DMS 273 (cell line): Measurements from ENCODE around the gene GALNT16.
"Not testable (repeated sequence)": the region's sequence is repeated elsewhere in the genome, so short reads cannot be mapped to it uniquely, and the experiment has no call there.

Experiments
- DNase-seq: peaks from one replicate; lab custom pipeline; 2025; ENCODE audit not compliant: unreplicated experiment; lab: John Stamatoyannopoulos, UW

The GALNT16 gene

DNA sequence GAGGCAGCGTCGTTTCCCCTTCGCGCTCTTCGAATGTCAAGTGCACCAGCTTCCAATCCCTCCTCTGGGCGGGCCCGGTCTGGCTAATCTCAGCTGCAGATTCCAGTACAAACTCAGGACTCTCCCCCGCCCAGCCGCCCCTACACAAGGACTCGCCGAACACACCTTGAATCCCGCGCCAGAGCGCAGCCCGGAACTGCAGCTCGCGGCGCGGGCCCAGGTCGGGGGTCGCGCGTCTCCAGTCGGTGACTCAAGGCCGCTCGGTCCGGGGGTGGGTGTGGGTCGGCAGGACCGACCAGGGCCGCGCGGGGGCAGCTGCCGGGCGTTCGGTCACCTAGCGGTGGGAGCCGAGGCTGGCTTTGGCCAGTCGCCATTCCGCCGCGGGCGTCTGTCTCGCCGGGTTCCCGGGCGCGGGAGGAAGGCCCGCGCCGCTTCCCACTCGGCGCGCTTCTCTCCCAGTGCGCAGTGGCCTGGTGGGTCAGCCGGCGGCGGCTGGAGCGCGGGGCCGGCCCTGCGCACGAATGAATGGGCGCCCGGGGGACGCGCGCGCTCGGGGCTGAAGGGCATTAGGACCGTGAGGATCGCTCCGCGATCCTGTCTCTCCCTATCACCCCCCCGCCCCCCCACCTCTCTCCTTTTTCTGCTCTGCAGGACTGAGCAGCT is at the start of gene GALNT16:
Gene GALNT16, plus strand, starts transcription at position 632 of the 663 bp plus-strand sequence. CDS start 133 bp downstream, outside the sequence.
- DNase-seq: peak; percentile 79

DNA sequence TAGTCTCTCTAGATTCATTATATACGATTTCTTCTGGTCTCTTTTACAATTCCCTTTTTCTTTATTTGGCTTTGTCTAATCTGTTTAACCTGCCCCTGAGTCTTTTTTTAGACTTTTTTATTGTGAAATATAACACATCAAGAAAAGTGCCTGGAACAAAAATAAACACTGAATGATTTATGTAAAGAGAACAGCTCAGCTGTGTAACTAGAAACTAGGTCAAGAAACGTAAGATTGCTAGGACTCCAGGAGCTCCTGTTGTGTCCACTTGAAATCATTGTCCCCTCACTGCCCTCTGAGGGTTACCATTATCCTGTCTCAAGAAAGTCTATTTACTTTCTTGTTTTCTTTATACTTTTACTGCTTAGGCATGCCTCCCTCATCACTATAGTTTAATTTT is 45.6 kb upstream of the GALNT16 start:
- DNase-seq: no peak

DNA sequence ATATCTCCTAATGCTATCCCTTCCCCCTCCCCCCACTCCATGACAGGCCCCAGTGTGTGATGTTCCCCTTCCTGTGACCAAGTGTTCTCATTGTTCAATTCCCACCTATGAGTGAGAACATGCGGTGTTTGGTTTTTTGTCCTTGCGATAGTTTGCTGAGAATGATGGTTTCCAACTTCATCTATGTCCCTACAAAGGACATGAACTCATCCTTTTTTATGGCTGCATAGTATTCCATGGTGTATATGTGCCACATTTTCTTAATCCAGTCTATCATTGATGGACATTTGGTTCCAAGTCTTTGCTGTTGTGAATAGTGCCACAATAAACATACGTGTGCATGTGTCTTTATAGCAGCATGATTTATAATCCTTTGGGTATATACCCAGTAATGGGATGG is 42.3 kb upstream of the GALNT16 start:
- not testable (repeated sequence) for DNase-seq

- DNase-seq: no peak
These were observed 35.0 kb upstream of the GALNT16 start for GRCh38 chr14:69224946-69225345.

- DNase-seq: no peak
These were observed 33.8 kb upstream of the GALNT16 start for GRCh38 chr14:69226178-69226577.

- DNase-seq: no peak
These were observed 33.2 kb upstream of the GALNT16 start for GRCh38 chr14:69226736-69227135.

DNA sequence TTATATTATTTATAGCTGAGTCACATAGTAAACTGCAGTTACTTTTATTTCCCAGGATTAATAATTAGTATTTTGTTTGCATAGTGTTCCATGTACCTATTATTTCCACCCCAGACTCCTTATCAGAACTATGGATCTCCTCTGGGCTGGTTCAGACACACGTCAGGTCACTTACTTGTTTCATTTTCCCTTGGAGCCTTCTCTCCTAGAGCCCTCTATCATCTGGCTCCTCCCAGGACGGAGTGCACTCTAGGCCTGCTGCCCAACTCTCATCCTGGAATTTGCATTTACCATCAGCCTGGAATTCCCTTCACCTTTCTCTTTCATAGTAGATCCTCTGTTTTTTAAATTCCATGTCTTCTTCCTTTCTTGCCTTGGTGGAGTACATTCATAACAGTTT is 28.5 kb upstream of the GALNT16 start:
- DNase-seq: peak; percentile 14

GRCh38 chr14:69232388-69232787 is 27.6 kb upstream of the GALNT16 start:
- no peak for DNase-seq

GRCh38 chr14:69234106-69234505 is 25.9 kb upstream of the GALNT16 start:
- no peak for DNase-seq

DNA sequence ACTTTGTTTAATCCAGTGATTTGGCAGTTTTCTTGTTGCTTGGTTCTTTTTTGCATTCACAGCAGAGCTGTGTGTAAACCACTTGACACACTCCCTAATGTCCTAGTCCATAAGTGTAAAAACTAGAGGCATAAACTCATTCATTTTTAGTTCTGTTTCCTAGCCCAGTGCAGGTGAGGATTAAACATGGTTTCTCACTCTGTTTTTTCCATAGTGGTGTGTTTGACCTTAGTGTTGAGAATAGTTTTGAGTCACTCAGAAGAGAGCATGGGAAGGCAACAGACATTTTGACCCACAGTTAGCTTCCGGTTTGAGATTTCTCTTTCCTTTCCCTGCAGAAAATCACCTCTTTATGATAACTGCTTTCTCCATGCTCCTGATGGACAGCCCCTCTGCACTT is 24.2 kb upstream of the GALNT16 start:
- no peak for DNase-seq

- no peak for DNase-seq
These were observed 22.8 kb upstream of the GALNT16 start for GRCh38 chr14:69237142-69237541.

DNA sequence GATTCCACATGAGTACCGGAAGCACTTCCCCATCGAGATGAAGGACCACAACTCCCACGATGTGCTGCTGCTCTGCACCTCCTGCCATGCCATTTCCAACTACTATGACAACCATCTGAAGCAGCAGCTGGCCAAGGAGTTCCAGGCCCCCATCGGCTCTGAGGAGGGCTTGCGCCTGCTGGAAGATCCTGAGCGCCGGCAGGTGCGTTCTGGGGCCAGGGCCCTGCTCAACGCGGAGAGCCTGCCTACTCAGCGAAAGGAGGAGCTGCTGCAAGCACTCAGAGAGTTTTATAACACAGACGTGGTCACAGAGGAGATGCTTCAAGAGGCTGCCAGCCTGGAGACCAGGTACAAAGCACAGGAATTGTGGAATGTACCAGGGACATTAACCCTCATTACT is 22.4 kb upstream of the GALNT16 start:
- DNase-seq: no peak

DNA sequence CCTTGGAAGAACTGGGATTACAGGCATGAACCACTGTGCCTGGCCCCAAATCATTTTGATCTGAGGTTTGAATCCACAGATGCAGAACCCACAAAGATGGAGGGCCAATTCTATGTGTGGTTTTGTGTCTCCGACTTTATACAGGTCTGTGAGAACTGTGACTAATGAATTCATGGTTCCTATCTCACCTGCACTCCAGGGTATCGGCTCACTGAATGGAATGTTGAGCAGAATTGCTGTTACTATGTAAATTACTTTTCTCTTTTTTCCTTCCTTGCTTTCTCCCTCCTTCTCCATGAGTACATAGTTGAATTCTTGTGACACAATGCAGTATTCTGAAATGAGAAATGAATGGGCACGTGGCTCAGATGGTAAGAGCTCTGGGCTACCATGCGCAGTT is 21.1 kb upstream of the GALNT16 start:
- DNase-seq: no peak

DNA sequence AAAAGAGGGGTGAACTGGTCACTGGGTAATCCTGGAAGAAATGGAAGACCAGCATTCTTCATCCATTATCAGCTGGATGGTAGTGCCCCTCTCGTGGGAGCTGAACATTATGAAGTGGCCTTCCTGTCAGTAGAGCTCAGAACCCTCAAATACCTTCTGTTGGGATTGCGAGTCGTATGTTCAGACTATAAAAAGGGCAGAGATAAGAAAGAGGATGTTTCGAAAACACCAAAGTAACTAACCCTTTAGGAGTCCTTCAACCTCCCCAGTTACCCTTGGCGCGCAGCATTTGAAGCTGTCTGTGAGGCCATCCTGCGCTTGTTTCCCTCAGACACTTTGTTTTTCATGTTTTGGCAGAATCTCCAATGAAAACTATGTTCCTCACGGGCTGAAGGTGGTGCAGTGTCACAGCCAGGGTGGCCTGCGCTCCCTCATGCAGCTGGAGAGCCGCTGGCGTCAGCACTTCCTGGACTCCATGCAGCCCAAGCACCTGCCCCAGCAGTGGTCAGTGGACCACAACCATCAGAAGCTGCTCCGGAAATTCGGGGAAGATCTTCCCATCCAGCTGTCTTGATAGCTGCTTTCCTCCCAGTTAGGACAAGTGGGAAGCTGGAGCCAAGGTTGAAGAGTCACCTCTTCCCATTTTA is 19.3 kb upstream of the GALNT16 start:
- DNase-seq: no peak

GRCh38 chr14:69241577-69241976 is 18.4 kb upstream of the GALNT16 start:
- no peak for DNase-seq

- DNase-seq: peak; percentile 75
These were observed 17.4 kb upstream of the GALNT16 start for GRCh38 chr14:69242311-69243224.

- DNase-seq: no peak
These were observed 15.0 kb upstream of the GALNT16 start for GRCh38 chr14:69244946-69245345.

GRCh38 chr14:69246331-69246730 is 13.6 kb upstream of the GALNT16 start:
- peak; percentile 54 for DNase-seq

DNA sequence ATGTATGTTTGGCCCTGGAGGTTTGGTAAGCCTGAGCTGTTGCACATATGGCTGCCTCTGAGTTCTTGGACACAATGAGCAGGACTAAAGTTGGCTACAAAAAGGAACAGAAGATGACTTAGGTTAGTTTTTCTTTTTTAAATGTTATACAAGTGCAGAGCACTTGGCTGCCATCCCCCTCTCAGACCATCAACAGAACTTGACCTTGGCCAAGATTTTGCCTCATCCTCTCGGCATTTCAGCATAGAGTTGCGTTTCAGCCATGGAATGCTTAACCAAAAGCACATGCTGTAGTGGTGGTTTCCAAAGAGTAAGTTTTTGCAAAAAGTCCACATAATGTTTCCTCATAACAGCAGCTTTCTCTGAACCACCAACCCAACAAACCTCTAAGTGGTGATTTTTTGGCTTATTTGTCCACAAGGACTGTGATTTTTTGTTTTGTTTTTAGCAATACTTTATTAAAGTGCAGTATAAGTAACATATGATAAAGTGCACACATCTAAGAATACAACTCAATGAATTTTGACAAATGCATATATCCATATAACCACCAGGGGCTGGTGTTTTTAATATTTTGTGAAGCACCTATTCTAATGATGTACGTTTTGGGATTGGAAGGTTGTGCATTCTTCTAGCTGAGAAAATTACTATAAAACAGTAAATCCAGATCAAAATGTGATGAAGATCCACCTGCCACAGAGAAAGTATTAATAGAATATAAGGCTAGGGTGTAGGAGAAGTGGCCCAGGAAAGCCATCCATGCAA is 12.1 kb upstream of the GALNT16 start:
- peak; percentile 20 for DNase-seq

- no peak for DNase-seq
These were observed 10.4 kb upstream of the GALNT16 start for GRCh38 chr14:69249603-69250002.

GRCh38 chr14:69252851-69253250 is 7.1 kb upstream of the GALNT16 start:
- no peak for DNase-seq
